ENCODE data around the gene PLTP. TPM values are rescaled to one million over a fixed set of nuclear protein-coding genes. Genes with fewer than 3 reads are reported as not detected.

PLTP gene
- total and polyA plus RNA-seq, 2 of the 13 experiments (the other 11 are each of a cell fraction or from before 2014, with no cell fraction given), result 16.9 to 28.6 TPM

GRCh38 chr20:45883100-45883469 is 28.9 kb downstream of the PLTP start:
- ChIA-PET CTCF (ENCODE audit: low intra/inter-chr PET ratio, low total read pairs) (no interaction called here), POLR2A (interaction anchor here (0.7 to 7.5 kb wide), 13 partner anchors 8 to 88 kb away, joined by 3 to 129 read pairs (median 14); partner anchors contain the start of genes ACOT8, CTSA, NEURL2 and PCIF1)
- H3K4me3 ChIP-seq (replicated peaks in 1 of 3; ENCODE audit: insufficient read depth in 1 of 3, low read depth in 2 of 3, low read length in 3 of 3), result no peak overlapping the region
- H3K36me3 ChIP-seq (replicated peaks in 1 of 2; ENCODE audit: control insufficient read depth in 1 of 2, insufficient read depth in 2 of 2, low read length in 2 of 2), result peaks cover 17 to 41% of the 10 kb centered on the region in 2 experiments
- BruUV-seq (replicated peaks), result no TSS peak
- H2AFZ ChIP-seq (ENCODE audit: low read length), result no peak overlapping the region
- H3K79me2 ChIP-seq (ENCODE audit: insufficient read depth, low read length), result peaks cover 16% of the 10 kb centered on the region
- no peak overlapping the region for H3K4me2 ChIP-seq (ENCODE audit: low read depth, low read length)
- no peak overlapping the region for H3K9ac ChIP-seq (ENCODE audit: insufficient read depth, low read depth, low read length)
- no peaks in the 10 kb centered on the region for H4K20me1 ChIP-seq (ENCODE audit: insufficient read depth, low read length)
- FAIRE-seq (no peak), ATAC-seq (no peak), DNase-seq (ENCODE audit: low spot score) (no peak)
- intact Hi-C loops (cut with micrococcal nuclease; ENCODE audit: unreplicated experiment), result loop anchor here (5.0 to 10.0 kb wide), 2 partner anchors 51 to 88 kb away; partner anchors contain the start of genes DNTTIP1, SNX21 and WFDC3
- H3K4me1 ChIP-seq (ENCODE audit: insufficient read depth, low read length), result peaks cover 22% of the 10 kb centered on the region
- H3K9me3 ChIP-seq (ENCODE audit: low read length), result no peaks in the 10 kb centered on the region
- in situ Hi-C loops (cut with HindIII; ENCODE audit: extremely low pct_ligation_motif_present, low pct_unique_long_range_greater_than_20kb), result no loop called here
- no peak overlapping the region for H3K27ac ChIP-seq (ENCODE audit: extremely low read length, insufficient read depth, low read length)
- 94% methylated on average over 9 of the region's 9 CpGs for WGBS (ENCODE audit: low lambda C conversion rate)
- no peaks in the 10 kb centered on the region; a peak in 1 of 5 replicates for H3K27me3 ChIP-seq (ENCODE audit: control insufficient read depth in 1 of 2, insufficient read depth in 2 of 2, low read length in 2 of 2)
- TF ChIP-seq USF2 (IDR thresholded peaks at IDR 0.05; ENCODE audit: low read depth, low read length), result no peak
- TF ChIP-seq USF2 (CRISPR knock-in tag; IDR thresholded peaks at IDR 0.05; ENCODE audit: borderline replicate concordance), result no peak
- no peak for TF ChIP-seq ZNF281 (CRISPR knock-in tag; IDR thresholded peaks at IDR 0.05; ENCODE audit: borderline replicate concordance)
- no peak for TF ChIP-seq POLR2G (IDR thresholded peaks at IDR 0.05; ENCODE audit: low read depth, low read length)
- 0 out of 2 replicates have a peak, but pooled peaks have one; percentile 34 for TF ChIP-seq TARDBP (CRISPR knock-in tag; IDR thresholded peaks at IDR 0.05)
- TF ChIP-seq ZNF883 (CRISPR knock-in tag; IDR thresholded peaks at IDR 0.05; ENCODE audit: not compliant biosample characterization), result peak; percentile 63
- no peak for TF ChIP-seq KAT8 (CRISPR knock-in tag; IDR thresholded peaks at IDR 0.05)
- TF ChIP-seq ZNF800 (CRISPR knock-in tag; IDR thresholded peaks at IDR 0.05), result no peak
- no peak for TF ChIP-seq MTA3 (CRISPR knock-in tag; IDR thresholded peaks at IDR 0.05)
- no peak for TF ChIP-seq NR2C2 (CRISPR knock-in tag; IDR thresholded peaks at IDR 0.05; ENCODE audit: borderline replicate concordance)
- TF ChIP-seq MEIS1 (CRISPR knock-in tag; IDR thresholded peaks at IDR 0.05; ENCODE audit: borderline replicate concordance), result no peak
- no peak for TF ChIP-seq PATZ1 (CRISPR knock-in tag; IDR thresholded peaks at IDR 0.05)
- TF ChIP-seq KDM1A (CRISPR knock-in tag; IDR thresholded peaks at IDR 0.05), result no peak
- no peak for TF ChIP-seq TFDP1 (CRISPR knock-in tag; IDR thresholded peaks at IDR 0.05; ENCODE audit: borderline replicate concordance)

All from HepG2 (cell line).